Muscle layer of colon (tissue), 2 donors: ENCODE data around the gene ERICH4.
"Not testable (repeated sequence)": the region's sequence is repeated elsewhere in the genome, so short reads cannot be mapped to it uniquely, and the experiment has no call there.

Source experiments
- H3K27ac ChIP-seq: one replicate; pipeline ENCODE4 v1.7.0; 2013; ENCODE audit warnings: low read depth, mild to moderate bottlenecking, low read length, moderate library complexity
- H3K27me3 ChIP-seq, 2 donors: one replicate each; pipeline ENCODE4 v1.7.0; 2013; ENCODE audit warnings: low read length in 2 of 2, mild to moderate bottlenecking in 2 of 2; ENCODE audit not compliant: insufficient read depth in 2 of 2, control insufficient read depth in 1 of 2
- H3K36me3 ChIP-seq: one replicate; pipeline ENCODE4 v1.7.0; 2013; ENCODE audit warnings: mild to moderate bottlenecking, low read length; ENCODE audit not compliant: insufficient read depth
- H3K4me1 ChIP-seq: one replicate; pipeline ENCODE4 v1.7.0; 2013; ENCODE audit warnings: mild to moderate bottlenecking, low read length; ENCODE audit not compliant: insufficient read depth
- H3K4me3 ChIP-seq, 2 donors: one replicate each; pipeline ENCODE4 v1.7.0; 2013; ENCODE audit warnings: low read length in 2 of 2, low read depth in 1 of 2, mild to moderate bottlenecking in 1 of 2, moderate library complexity in 1 of 2
- H3K9ac ChIP-seq: one replicate; pipeline ENCODE4 v1.7.0; 2013; ENCODE audit warnings: low read length
- H3K9me3 ChIP-seq: one replicate; pipeline ENCODE4 v1.7.0; 2013; ENCODE audit warnings: mild to moderate bottlenecking, low read length
- donor health status: abdominal sarcoma.
- donor health status: Adenocarcinoma of cecum.

Gene ERICH4

GRCh38 chr19:41405776-41406175 lies 37.2 kb upstream of the ERICH4 start:
- no peak overlapping the region for H3K27ac ChIP-seq
- H3K9me3 ChIP-seq, result no peaks in the 10 kb centered on the region
- H3K4me1 ChIP-seq, result peaks cover 6% of the 10 kb centered on the region

DNA sequence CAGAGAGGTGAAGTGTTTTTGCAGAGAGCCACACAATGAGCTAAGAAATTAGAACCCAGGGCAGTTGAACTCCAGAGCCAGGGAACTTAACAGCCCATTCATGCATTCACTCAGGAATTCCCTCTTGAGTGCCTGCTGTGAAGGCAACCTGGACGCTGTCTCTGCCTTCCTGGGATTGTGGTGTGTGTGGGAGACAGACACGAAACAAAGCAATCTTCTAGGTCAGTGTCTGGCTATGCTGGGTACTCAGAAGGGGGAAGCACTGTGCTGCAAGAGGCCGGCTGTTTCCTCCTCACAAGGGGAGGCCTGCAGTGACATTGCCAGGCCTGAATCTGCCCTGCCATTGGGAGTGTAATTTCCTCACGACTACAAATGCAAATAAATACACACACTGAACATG lies 35.7 kb upstream of the ERICH4 start:
- Histone ChIP-seq H3K27me3 (no peaks in the 10 kb centered on the region), H3K9ac (no peak overlapping the region), H3K4me3 (no peak overlapping the region), H3K9me3 (no peaks in the 10 kb centered on the region), H3K4me1 (peaks cover 6% of the 10 kb centered on the region), H3K36me3 (peaks cover 16% of the 10 kb centered on the region), H3K27ac (no peak overlapping the region)

More at GRCh38 chr19:41405776-41406175, 37.2 kb upstream of the ERICH4 start:
- Histone ChIP-seq H3K9ac (no peak overlapping the region), H3K27me3 (no peaks in the 10 kb centered on the region), H3K36me3 (peaks cover 7% of the 10 kb centered on the region), H3K4me3 (no peak overlapping the region)

DNA sequence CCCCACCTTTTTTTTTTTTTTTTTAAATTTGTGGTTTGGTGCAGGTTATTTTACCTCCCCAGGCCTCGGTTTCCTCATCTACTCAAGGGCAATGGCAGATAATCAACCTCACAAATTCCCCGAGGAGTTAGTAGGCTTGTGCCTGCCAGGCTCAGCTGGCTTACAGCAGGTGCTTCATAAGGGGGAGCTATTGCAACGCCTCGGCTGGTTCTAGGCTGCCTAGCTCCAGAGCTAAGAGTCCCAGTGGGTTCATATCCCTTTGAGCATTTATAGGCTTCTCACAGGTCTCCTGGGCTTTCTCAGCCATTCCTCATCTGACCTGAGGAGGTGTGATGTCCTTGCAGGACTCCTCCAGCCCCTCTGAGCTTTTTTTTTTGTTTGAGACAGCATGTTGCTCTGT lies 34.7 kb upstream of the ERICH4 start:
- H3K36me3 ChIP-seq, result peaks cover 22% of the 10 kb centered on the region
- H3K27me3 ChIP-seq, result no peaks in the 10 kb centered on the region
- H3K9me3 ChIP-seq, result no peaks in the 10 kb centered on the region
- H3K27ac ChIP-seq, result no peak overlapping the region
- H3K4me3 ChIP-seq, result no peak overlapping the region
- peaks cover 6% of the 10 kb centered on the region for H3K4me1 ChIP-seq
- H3K9ac ChIP-seq, result no peak overlapping the region

GRCh38 chr19:41408846-41409245 lies 34.1 kb upstream of the ERICH4 start:
- H3K27ac ChIP-seq, H3K9ac ChIP-seq, H3K4me3 ChIP-seq, H3K4me1 ChIP-seq, H3K9me3 ChIP-seq, H3K27me3 ChIP-seq: not testable (repeated sequence)
- peaks cover 28% of the 10 kb centered on the region for H3K36me3 ChIP-seq

GRCh38 chr19:41409288-41409687 lies 33.7 kb upstream of the ERICH4 start:
- H3K4me1 ChIP-seq, result peaks cover 6% of the 10 kb centered on the region
- peaks cover 32% of the 10 kb centered on the region for H3K36me3 ChIP-seq
- no peak overlapping the region for H3K4me3 ChIP-seq
- H3K27ac ChIP-seq, result no peak overlapping the region
- H3K9ac ChIP-seq, result no peak overlapping the region
- no peaks in the 10 kb centered on the region for H3K9me3 ChIP-seq
- no peaks in the 10 kb centered on the region for H3K27me3 ChIP-seq

GRCh38 chr19:41410336-41411054 lies 32.5 kb upstream of the ERICH4 start:
- no peaks in the 10 kb centered on the region for H3K27me3 ChIP-seq
- H3K36me3 ChIP-seq, result peaks cover 45% of the 10 kb centered on the region
- no peak overlapping the region for H3K4me3 ChIP-seq
- H3K4me1 ChIP-seq, result peaks cover 6% of the 10 kb centered on the region
- no peak overlapping the region for H3K27ac ChIP-seq
- H3K9ac ChIP-seq, result no peak overlapping the region
- H3K9me3 ChIP-seq, result no peaks in the 10 kb centered on the region

DNA sequence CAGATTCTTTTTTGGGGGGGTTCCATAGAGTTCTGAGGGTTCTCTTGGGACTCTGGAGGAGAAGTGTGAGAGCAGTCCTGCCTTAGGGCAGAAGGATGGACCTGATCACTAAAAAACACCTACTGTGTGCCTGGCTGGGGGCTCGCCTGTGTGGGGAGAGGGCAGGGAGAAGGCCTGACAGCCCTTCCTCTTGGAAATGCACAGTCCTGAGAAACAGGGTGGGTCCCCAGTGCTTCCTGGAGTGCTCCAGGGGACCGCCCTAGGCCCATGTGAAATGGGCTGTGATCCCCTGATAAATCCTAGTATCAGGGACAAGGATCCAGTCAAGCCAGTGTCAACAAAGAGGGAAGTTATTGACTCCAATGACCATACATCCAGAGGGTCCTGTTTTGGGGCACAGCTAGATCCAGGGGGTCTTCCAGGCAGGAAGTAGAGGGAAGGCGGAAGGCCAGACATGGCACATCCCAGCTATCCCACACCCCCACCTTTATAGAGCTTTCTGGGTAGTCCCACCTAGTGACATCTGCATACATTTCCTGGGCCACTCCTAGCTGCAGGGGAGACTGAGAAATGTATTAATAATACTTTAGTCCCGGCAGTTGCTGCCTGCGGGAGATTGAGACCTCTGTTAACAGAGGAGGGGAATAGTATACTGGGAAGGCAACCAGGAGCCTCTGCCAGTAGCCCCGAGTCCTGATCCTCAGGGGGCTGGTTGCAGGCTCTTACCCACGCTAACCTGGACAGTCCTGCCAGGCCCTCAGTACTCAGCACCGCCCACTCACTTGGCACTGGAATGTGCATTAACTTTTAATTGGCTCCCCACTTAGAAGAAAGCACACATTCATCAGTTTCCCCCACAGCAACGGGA lies 31.6 kb upstream of the ERICH4 start:
- H3K9ac ChIP-seq, result no peak overlapping the region
- no peak overlapping the region for H3K27ac ChIP-seq
- H3K4me1 ChIP-seq, result peaks cover 6% of the 10 kb centered on the region
- H3K27me3 ChIP-seq, result no peaks in the 10 kb centered on the region
- H3K36me3 ChIP-seq, result peaks cover 49% of the 10 kb centered on the region
- H3K9me3 ChIP-seq, result no peaks in the 10 kb centered on the region
- no peak overlapping the region for H3K4me3 ChIP-seq

- Histone ChIP-seq H3K9me3 (no peaks in the 10 kb centered on the region), H3K4me1 (peaks cover 6% of the 10 kb centered on the region), H3K27ac (no peak overlapping the region), H3K36me3 (peaks cover 55% of the 10 kb centered on the region), H3K4me3 (no peak overlapping the region), H3K27me3 (no peaks in the 10 kb centered on the region), H3K9ac (no peak overlapping the region)
These were observed 31.0 kb upstream of the ERICH4 start for GRCh38 chr19:41411968-41412265.

DNA sequence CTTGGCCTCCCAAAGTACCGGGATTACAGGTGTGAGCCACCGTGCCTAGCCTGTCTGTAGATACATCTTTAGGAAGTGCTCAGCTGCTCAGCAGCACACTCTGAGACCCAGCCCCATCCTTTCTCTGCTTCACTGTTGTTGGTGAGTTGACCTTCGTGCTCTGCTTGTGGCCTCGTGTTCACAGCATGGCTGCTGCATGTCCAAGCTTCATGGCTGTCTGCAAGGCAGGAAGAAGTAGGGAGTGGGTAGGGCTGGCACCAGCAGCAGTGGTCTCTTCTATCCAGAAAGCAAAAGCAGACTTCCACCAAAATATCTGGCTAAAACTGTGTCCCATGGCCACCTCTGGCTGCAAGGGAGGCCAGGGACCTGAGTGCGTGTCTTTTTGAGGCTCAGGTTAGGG lies 30.0 kb upstream of the ERICH4 start:
- Histone ChIP-seq H3K36me3 (peaks cover 61% of the 10 kb centered on the region), H3K27ac (no peak overlapping the region), H3K9me3 (no peaks in the 10 kb centered on the region)

GRCh38 chr19:41413947-41414346 lies 29.0 kb upstream of the ERICH4 start:
- Histone ChIP-seq H3K4me3 (no peak overlapping the region), H3K36me3 (peaks cover 67% of the 10 kb centered on the region), H3K9ac (no peak overlapping the region), H3K4me1 (peaks cover 6% of the 10 kb centered on the region), H3K27ac (no peak overlapping the region), H3K9me3 (no peaks in the 10 kb centered on the region), H3K27me3 (no peaks in the 10 kb centered on the region)

More for the DNA sequence above, 30.0 kb upstream of the ERICH4 start:
- peaks cover 6% of the 10 kb centered on the region for H3K4me1 ChIP-seq
- no peak overlapping the region for H3K9ac ChIP-seq
- no peaks in the 10 kb centered on the region for H3K27me3 ChIP-seq
- no peak overlapping the region for H3K4me3 ChIP-seq

- H3K4me1 ChIP-seq, result peaks cover 6% of the 10 kb centered on the region
- peaks cover 70% of the 10 kb centered on the region for H3K36me3 ChIP-seq
- H3K9ac ChIP-seq, result no peak overlapping the region
- H3K9me3 ChIP-seq, result no peaks in the 10 kb centered on the region
- H3K4me3 ChIP-seq, result no peak overlapping the region
- H3K27ac ChIP-seq, result no peak overlapping the region
- H3K27me3 ChIP-seq, result no peaks in the 10 kb centered on the region
These were observed 28.5 kb upstream of the ERICH4 start for GRCh38 chr19:41414461-41414860.
